Activated CD8-positive, alpha-beta memory T cell treated with anti-CD3 and anti-CD28 coated beads, Interleukin-2, amount 50 U/mL, for 24 hours (primary cell): Measurements from ENCODE around the gene TMEM154.
"Not testable (repeated sequence)": the region's sequence is repeated elsewhere in the genome, so short reads cannot be mapped to it uniquely, and the experiment has no call there.

ENCODE experiments used
- DNase-seq: peaks from one replicate; pipeline ENCODE4 v3.0.0-alpha.2; 2020; ENCODE audit errors: extremely low read depth

TMEM154 gene

DNA sequence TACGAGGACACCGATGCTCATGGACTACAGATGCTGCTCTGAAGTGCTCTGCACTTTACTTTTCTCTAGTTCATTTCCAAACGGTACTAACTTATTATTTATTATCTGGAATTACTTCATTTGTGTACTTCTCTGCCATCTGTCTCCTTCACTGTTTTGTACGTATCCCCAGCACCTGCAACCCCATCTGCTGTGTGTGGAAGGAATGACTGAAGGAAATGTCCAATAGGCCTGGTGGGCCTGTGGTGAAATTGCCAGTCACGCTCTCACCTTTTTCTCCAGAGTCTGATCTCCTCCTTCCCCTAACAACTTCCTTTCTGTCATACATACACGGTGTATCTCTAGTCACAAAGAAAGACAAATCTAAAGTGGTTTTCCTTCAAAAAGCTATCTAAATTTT, 12.9 kb downstream of the TMEM154 start:
- no peak for DNase-seq

DNA sequence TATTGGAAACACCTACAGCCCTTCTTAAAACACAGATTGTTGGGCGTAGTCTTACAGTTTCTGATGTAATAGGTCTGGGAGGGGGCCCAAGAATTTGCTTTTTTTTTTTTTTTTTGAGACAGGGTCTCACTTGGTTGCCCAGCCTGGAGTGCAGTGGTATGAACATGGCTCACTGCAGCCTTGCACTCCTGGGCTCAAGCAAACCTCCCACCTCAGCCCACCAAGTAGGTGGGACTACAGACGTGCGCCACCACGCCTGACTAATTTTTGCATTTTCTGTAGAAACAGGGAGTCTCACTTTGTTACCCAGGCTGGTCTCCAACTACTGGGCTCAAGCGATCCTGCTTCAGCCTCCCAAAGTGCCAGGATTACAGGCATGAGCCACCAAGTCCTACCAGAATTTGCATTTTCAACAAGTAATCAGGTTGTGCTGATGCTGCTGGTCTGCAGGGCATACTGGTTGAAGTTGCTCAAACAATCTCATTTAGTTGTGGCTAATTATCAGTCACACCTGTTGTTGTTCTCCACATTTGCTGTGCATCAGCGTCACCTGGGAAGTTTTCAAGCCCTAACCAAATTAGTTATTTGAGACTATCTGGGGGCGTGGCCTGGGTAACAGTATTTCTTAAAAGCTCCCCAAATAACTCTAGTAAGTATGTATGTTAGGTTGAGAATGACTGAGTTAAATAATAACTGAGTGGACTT, 14.0 kb downstream of the TMEM154 start:
- no peak for DNase-seq

DNA sequence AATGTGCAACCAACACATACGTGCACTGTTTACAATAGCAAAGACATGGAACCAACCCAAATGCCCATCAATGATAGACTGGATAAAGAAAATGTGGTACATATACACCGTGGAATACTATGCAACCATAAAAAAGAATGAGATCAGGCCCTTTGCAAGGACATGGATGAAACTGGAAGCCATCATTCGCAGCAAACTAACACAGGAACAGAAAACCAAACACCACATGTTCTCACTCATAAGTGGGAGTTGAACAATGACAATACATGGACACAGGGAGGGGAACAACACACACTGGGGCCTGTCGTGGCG, 15.8 kb downstream of the TMEM154 start:
- DNase-seq: not testable (repeated sequence)

DNA sequence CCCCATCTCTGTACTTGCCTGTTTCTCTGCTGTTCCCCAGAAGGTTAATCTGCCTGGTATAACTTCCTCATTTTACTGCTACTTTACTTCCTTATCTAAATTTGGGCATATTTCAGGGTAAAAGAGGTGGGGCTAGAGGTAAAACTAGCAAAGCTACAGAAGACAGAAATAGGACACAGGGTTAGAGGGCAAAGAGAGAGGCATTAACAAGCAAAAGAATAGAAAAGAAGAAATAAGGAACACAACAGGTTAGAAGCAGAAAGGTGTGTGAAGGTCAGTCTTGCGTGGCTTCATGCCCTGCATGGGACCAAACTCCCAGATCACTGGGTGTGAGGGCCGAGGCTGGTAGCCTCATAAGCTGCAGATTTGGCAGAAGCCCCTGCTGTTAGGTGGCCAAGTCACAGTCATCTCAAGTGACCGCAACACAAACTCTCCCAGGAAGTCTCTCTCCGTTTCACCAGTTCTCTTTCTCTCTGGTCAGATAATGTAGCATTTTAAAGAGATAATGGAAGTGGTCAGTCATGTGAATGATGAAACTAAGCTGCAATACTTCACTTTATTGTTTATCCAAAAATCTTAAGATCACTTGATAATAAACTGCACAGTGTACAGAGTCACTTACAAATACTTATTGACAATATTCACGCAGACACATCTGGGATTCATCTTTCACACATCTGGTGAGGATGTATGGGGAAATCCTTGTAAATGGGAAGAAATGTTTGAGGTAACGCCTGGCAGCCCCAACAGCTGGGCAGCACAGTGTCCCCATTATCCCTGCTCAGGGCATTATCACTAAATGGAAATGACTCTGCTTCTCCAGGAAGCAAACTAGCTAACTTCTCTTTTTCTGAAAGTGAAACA, 16.4 kb downstream of the TMEM154 start:
- DNase-seq: no peak

DNA sequence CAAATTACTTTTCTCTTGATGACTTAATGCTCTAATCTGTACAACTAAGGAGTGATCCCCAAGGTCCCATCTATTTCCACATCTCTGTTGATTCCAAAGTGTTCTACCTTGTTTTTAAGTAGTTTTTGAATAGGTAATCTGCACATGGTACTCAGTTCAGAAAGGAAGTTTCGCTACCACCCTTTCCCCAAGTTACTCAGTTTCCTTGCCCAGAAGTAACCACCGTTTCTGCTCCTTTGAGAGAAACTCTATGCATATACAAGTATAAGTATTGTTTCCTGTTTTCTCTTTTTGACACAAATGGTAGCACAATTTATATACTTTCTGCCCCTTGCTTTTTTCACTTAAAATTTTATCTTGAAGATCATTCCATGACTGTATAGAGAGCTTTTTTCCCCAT, 18.1 kb downstream of the TMEM154 start:
- no peak for DNase-seq

DNA sequence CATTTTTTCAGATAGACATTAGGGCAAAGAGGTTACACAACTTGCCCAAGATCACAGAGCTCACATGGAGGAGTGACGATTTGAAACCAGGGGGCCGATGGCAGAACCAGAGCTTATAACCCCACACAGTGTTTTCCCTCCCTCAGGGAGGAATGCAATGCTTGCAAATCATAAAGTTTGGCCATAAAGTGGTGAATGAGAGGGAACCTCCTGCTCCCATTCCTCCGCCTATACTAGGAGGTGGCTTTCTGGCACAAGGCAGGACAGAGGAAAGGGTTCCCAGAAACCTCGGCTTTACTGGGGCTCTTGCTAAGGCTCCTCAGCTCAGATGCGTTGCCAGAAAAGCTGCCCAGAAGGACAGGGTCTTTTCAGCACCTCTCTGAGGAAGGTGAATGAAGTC, 19.3 kb downstream of the TMEM154 start:
- no peak for DNase-seq

DNA sequence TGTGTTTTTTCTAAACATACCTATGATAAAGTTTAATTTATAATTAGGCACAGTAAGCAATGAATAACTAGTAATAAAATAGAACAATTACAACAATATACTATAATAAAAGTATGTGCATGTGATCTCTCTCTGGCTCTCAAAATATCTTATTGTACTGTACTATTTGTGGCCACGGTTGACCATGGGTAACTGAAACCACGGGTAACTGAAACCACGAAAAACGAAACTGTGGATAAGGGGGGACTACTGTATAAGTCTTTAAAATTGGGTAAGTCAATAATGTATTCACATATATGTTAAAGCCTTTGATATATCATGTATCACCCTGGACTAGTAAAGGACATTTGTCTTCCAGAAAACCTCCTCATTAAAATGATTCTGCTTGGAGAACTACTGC, 20.0 kb downstream of the TMEM154 start:
- DNase-seq: no peak

DNA sequence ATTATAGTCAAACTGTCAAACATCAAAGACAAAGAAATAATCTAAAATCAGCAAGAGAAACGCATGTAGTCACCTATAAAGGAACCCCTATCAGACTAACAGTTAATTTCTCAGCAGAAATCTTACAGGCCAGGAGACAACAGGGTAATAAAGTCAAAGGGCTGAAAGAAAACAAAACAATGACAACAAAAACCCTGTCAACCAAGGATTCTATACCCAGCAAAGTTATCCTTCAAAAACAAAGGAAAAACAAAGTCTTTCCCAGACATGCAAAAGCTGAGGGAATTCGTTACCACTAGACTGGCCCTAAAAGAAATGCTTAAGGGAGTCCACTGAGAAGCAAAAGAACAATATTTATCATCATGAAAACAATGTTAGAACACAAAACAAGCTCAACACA, 22.1 kb downstream of the TMEM154 start:
- no peak for DNase-seq

DNA sequence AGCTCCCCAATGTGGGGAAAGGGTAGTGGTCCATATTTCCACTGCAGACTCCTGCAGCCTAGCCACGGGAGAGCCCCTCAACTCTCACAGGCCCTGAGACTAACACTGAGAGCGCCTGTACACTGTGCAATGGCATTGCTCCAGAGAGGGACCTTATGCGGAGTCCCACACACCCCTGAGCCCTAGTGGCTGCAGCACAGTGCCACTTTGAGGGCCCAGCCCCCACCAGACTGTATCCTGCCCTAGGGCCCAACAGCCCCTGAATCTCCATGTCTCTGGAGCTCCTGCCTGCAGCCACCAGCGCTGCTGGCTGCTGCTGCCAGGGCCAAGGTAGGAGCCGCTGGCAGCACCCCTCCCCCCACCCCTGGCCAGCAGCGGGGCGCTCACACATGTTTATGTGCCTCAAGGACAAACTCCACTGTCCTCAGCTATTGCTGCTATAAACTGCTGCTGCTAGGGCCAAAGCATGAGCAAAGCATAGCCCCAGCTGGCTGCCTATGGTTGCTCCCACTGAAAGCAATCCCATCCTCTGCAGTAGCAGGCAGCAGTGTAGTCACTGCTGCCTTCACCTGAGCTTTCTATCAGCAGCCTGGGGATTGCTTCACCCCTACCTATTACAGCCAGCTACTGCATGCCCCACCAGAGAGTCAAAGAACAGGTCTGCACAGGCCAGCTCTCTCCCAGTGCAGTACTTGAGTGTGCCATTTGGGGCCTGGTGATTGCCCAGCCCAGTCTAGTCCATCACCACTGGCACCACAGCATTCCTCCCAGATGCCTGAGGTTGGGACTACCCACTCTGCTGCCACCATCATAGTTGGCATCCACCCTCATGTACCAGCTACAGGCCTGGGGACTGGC, 24.3 kb downstream of the TMEM154 start:
- DNase-seq: no peak

DNA sequence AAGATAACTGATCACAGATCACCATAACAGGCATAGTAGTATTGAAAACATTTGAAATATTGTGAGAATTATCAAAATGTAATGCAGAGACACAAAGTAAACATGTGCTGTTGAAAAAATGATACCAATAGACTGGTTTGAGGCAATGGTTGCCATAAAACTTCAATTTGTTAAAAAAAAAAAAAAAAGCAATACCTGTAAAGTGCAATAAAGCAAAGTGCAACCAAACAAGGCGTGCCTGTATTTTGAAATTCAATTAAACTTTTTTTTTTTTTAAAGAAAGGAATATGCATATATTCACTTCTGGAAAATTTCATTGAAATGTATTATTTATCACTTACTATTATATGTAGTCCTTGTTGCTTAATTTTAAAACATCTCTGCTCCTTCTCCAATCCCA, 27.7 kb downstream of the TMEM154 start:
- DNase-seq: no peak

DNA sequence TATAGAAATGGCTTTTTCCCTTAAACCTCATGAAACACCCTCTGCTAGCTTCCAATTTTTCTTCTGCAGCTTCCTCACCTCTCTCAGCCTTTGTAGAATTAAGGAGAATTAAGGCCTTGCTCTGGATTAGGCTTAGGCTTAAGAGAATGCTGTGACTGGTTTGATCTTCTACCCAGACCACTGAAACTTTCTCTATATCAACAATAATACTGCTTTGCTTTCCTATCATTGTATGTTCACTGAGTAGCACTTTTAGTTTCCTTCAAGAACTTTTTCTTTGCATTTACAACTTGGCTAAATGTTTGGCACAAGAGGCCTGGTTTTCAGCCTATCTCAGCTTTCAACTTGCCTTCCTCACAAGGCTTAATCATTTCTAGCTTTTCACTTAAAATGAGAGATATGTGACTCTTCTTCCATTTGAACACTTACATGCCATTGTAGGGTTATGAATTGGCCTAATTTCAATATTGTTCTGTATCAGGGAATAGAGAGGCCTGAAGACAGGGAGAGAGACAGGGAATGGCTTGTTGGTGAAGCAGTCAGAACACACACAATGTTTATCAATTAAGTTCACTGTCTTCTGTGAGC, 28.2 kb downstream of the TMEM154 start:
- no peak for DNase-seq

DNA sequence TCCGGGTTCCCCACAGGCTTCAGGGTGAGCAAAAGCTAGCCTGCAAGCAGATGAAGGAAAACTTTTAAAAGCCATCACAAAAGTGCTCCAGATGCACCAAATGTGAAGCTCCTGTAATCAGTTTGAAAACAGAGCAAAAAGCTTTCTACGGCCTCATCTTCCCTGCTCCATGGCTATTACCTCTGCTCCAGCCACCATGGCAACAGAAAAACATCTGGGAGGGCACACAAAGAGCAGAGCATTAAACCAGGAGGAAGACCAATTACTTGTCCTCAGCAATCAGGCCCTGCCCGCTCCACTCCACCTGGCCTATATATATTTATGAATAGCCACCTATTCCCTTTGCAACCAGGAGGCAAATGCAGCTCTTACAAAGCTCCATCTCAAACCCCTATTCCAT, 33.6 kb downstream of the TMEM154 start:
- no peak for DNase-seq

DNA sequence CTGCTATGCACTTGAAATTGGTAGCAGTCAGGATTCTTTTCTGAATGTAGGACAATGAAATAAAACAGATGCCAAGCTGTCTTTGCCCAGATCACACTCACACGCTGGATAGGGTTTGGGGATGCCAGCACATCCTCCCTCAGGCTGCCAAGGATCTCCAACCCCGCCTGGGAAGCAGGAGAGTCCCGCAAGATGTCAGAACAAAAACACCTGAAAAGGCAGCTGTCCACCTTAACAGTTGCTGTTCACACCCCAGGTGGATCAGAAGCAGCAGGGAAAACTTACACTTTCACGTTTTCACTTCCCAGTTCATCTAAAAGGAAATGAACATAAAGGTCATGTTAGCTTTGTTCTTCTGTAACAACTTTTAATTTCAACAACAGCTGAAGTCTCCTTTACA, 35.7 kb downstream of the TMEM154 start:
- DNase-seq: no peak

DNA sequence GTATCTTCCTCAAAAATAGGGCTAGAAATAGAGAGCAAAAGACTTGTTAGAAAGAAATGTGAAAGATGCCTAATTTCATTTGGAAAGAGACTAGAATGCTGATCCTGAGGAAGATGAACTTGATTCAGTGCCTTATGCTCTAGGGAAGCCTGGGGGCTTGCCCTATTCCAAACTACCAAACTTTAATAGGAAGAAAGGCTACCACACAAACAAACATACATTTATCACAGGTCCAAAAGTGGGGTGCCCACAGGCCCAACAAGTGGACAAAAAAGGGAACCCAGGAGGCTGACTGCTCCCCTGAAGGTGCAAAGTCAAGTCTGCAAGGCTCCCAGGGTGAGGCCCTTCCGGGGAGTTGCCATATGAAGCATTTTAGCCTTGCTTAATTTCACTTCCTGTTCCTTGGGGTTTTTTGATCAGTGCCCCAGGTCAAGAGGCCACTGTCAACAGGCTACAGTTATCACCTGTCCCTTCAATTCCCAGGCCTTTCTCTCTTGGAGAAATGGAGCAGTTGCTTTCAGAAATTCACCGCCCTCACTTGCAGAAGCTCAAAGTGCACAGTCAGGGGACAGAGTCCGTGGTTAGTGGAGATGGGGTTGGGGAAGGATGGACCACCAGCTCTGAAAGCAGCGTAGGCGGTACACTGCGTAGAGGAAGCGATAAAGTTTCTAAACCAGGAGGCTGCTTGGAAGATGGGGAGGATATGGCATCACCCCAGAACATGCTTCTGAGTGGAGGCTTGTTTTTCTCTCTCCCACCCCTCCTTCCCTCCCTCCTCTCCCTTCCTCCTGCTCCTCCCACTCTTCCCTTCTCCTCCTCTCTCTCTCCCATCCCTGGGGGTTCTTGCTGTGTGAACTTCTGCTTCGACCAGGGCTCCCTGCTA, 36.4 kb downstream of the TMEM154 start:
- DNase-seq: no peak

DNA sequence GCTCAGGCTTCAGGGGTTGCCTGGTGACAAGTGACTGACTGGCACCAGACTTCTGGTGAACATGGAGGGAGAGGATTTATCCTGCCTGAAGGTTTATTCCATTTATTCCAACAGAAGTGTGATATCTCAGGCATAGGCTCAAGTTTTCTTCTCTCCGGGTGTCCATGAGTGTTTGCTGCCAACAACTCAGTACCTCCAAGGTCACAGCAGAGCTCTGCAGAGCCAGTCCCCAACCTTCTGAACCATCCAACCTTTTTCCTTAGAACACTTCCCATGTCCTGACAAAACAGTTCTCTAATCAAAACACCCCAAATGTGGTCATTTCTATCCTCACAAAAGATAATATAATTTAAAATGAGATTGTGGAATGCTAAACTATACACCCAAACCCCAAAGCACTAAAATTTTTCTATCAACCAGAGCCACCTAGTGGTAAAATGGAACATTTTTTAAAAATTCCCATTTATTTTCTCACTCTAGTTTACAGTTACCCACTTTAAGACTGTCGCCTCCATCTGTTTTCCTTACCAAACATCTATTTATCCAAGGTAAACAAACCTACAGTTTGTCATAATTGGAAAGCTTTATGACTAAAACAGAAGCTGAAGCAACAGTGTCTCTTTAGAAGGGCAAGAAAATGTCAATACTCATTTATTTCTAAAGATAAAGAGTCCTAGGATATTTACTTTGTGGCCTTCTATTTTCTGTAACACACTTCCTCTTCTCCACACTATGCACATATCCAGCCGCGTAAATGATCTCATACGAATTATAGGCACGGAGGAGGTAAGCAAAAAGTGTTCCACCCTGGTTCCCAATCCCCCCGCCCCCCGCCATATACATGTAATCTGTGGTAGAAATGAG, 39.5 kb downstream of the TMEM154 start:
- DNase-seq: no peak

DNA sequence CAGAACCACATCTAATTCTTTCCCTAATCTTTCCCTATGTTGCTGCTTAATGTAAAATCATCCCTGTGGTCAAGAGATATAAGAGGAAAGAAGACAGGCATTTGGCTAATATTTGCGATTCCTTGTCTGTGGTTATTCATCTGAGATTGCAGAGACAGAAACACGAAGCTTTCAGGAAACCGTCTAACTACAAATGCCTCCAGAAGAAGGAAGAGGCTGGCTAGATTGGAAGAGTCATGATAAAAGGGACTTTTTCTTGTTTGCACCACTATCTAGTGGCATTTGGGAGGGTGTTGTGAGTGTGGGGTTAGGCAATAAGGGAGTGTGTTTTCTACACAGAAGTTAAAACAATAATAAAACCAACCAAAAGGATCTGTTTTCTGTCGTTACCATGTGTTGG, 43.9 kb downstream of the TMEM154 start:
- no peak for DNase-seq

DNA sequence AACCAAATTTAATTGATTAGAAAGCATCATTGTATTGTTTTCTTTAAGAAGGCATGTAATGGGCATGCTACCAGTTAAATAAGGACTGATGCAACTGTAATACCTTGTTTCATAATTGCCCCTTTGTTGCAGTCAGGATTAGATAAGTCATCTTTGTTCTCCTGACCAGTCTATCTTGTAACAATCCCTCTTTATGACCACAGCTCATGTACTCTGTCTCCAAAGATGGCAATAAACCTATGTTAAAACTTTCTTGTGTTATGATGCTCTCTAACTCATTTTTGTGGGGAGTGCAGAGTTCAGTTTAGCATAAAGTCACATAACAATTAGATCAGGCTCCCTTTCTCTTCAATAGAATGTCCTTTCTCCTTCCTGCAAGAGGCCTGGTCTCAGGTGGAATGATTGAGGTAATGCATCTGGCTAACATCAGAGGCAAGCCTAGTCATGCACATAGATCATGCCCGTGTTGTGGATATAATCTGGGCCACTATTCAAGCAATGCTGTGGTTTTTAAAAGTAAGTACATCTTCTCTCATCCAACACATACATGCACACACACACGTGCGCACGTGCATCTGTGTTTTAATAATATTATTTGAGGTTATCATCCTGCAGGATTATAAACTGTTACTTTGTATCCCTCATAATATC, 45.6 kb downstream of the TMEM154 start:
- no peak for DNase-seq

DNA sequence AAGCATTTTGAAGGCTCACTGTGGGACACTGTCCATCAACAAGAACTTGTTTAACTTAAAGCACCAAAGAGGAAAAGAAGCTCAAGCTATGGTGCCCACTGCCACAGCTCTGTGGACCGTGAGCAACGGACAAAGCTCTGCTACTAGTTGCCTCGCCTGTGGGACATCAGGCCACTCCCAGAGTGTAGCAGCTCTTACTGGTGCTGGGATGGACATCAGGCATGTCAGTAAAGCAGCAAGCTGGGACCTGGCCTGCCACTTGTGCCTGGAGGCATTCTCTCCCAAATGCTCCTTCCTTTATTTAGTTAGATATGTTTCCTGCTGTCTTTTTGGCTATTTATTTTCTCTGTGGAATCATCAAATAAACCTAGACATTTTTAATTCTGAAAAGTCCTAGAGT, 46.7 kb downstream of the TMEM154 start:
- DNase-seq: no peak

DNA sequence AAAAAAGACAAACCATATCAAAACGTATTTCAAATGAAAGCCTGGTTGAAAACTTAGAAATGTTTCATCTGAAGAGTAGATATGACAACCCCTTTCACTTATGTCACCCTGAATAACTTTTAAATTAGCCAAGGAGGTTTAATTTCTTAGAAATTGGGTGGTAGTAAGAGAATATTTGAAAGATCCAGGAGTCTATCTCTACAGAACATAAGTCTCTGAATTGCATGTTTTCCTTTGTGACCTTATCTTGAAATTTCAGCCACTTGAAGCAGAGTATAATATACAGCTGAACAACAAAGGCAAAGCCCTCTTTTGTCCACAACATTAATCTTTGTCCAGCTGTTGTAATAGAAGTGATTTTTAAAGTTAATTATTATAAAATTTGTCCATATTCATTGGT, 49.5 kb downstream of the TMEM154 start:
- DNase-seq: no peak

DNA sequence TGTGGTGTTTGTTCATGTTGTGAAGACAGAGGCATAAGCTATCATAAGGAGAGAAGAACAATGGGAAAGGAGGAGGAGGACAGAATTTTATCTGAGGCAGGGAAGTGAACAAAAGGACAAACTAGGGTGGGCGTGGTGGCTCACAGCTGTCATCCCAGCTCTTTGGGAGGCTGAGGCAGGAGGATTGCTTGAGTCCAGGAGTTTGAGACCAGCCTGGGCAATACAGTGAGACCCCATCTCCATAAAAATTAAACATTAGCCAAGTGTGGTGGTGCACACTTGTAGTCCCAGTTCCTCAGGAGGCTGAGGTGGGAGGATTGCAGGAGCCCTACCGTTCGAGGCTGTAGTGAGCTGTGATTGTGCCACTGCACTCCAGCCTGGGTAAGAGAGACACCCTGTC, 49.9 kb downstream of the TMEM154 start:
- DNase-seq: no peak
